ENCODE data around the gene MYH3.

Gene MYH3

GRCh38 chr17:10649602-10650001, 7.5 kb downstream of the MYH3 start:
- DNase-seq (ENCODE audit: low read depth): no peak
- H3K4me3 ChIP-seq (ENCODE audit: low read length): no peak overlapping the region
- no peak for TF ChIP-seq CTCF (conservative IDR thresholded peaks at IDR 0.05; ENCODE audit: low read depth, low read length)

GRCh38 chr17:10648956-10649355, 8.2 kb downstream of the MYH3 start:
- no peak for TF ChIP-seq CTCF (conservative IDR thresholded peaks at IDR 0.05; ENCODE audit: low read depth, low read length)
- no peak overlapping the region for H3K4me3 ChIP-seq (ENCODE audit: low read length)
- no peak for DNase-seq (ENCODE audit: low read depth)

- no peak overlapping the region for H3K4me3 ChIP-seq (ENCODE audit: low read length)
- no peak for DNase-seq (ENCODE audit: low read depth)
- no peak for TF ChIP-seq CTCF (conservative IDR thresholded peaks at IDR 0.05; ENCODE audit: low read depth, low read length)
These were observed 8.7 kb downstream of the MYH3 start for GRCh38 chr17:10648381-10648780.

- DNase-seq (ENCODE audit: low read depth): peak; percentile 33
- no peak overlapping the region for H3K4me3 ChIP-seq (ENCODE audit: low read length)
- peak; percentile 94 for TF ChIP-seq CTCF (conservative IDR thresholded peaks at IDR 0.05; ENCODE audit: low read depth, low read length)
These were observed 10.6 kb downstream of the MYH3 start for GRCh38 chr17:10646392-10646990.

GRCh38 chr17:10640475-10640874, 16.6 kb downstream of the MYH3 start:
- no peak for TF ChIP-seq CTCF (conservative IDR thresholded peaks at IDR 0.05; ENCODE audit: low read depth, low read length)
- H3K4me3 ChIP-seq (ENCODE audit: low read length): no peak overlapping the region
- DNase-seq (ENCODE audit: low read depth): no peak

GRCh38 chr17:10638151-10638550, 19.0 kb downstream of the MYH3 start:
- DNase-seq (ENCODE audit: low read depth): no peak
- no peak overlapping the region for H3K4me3 ChIP-seq (ENCODE audit: low read length)
- no peak for TF ChIP-seq CTCF (conservative IDR thresholded peaks at IDR 0.05; ENCODE audit: low read depth, low read length)

GRCh38 chr17:10635290-10635689, 21.8 kb downstream of the MYH3 start:
- no peak for DNase-seq (ENCODE audit: low read depth)
- no peak overlapping the region for H3K4me3 ChIP-seq (ENCODE audit: low read length)
- TF ChIP-seq CTCF (conservative IDR thresholded peaks at IDR 0.05; ENCODE audit: low read depth, low read length): no peak

All from retinal pigment epithelial cell (primary cell).